Activated naive CD4-positive, alpha-beta T cell treated with Interleukin-2 at 50 U/mL for 16 hours (primary cell): ENCODE measurements around the gene PLS1.
A peak's percentile ranks its signal among the peaks of the same experiment; 100 is the strongest.
"Not testable (repeated sequence)": the region's sequence is repeated elsewhere in the genome, so short reads cannot be mapped to it uniquely, and the experiment has no call there.

Source experiments
- DNase-seq: peaks from one replicate; pipeline ENCODE4 v3.0.0-alpha.2; 2020

The PLS1 gene, protein sequence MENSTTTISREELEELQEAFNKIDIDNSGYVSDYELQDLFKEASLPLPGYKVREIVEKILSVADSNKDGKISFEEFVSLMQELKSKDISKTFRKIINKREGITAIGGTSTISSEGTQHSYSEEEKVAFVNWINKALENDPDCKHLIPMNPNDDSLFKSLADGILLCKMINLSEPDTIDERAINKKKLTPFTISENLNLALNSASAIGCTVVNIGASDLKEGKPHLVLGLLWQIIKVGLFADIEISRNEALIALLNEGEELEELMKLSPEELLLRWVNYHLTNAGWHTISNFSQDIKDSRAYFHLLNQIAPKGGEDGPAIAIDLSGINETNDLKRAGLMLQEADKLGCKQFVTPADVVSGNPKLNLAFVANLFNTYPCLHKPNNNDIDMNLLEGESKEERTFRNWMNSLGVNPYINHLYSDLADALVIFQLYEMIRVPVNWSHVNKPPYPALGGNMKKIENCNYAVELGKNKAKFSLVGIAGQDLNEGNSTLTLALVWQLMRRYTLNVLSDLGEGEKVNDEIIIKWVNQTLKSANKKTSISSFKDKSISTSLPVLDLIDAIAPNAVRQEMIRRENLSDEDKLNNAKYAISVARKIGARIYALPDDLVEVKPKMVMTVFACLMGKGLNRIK

DNA sequence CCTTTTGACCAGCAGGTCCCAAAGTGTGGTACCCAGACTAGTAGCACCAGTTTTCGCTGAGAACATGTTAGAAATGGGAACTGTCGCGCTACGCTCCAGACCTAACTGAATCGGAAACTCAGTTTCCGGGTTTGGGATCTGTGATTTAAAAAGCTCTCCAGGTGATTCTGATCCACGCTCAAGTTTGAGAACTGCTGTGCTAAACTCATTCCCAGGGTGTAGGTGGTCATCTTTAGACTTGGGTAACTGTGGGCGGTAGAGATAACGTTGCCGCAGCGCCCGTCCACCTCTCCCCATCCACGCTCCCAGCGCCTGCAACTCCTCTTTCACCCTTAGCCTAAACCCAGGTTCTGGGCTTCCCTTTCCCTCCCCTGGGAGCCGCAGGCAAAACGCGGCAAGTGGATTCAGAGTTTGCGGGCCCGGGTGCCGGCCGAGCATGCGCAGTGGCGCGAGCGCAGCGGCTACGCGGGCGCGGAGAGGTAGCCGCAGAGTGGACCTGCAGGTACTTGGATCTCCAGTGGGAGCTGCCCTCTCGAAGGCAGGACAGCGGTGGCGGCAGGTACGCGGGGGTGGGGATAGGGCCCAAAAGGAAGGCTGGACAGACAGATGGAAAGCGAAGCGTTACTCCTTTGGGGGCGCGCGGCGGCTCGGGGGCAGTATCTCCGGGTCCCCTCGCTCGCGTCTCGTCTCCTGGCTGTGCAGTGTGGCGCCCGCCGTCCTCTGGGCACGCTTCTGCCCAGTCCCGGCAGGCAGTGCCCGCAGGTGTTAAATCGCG lies at the start of gene PLS1:
TSS of gene PLS1 (plus strand) at position 443 of the 775 bp plus-strand sequence. CDS start 67,845 bp downstream, outside the sequence.
- peak; percentile 88 for DNase-seq

DNA sequence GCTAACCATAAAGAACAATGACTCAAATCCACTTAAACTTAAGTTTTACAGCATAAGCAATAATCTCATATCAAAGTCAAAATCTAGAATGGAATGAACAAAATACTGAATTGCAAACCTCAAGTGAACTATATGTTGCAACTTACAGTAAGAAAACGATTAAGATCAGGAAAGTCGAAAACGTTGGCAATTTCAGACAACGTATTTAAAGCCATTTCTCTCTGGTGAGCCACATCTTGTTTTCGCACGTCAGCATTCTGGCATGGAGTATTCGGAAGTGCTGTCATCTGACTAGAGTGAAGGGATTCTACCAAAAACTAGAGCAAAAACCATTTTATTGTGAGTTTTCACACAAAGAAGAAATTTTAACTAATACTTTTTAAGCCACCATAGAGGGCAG lies 46.2 kb upstream of the PLS1 start:
- no peak for DNase-seq

DNA sequence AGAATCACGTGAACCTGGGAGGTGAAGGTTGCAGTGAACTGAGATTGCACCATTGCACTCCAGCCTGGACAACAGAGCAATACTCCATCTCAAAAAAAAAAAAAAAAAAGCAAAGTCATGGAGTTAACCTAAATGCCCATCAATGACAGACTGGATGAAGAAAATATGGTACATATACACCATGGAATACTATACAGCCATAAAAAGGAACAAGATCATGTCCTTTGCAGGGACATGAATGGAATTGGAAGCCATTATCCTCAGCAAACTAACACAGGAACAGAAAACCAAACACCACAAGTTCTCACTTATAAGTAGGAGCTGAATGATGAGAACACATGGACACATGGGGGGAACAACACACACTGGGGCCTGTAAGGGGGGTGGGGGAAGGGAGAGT lies 43.6 kb upstream of the PLS1 start:
- not testable (repeated sequence) for DNase-seq

DNA sequence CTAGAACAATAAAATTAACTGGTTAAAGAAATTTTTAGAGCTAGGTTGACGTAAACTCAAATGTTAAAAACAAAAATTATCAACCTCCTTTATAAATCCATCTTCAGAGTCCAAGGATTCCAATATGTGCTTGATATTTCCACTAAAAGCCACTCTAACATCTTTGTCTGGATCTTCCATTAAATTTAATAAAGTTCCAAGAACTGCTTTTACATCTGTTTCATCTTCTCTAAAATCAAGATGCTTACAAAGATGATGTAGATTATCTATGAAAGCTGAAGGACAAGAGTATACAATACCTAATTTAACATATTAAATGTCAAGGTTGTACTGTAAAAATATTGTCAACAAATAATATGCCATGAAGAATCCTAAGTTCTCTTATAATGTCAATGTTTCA lies 42.5 kb upstream of the PLS1 start:
- no peak for DNase-seq

DNA sequence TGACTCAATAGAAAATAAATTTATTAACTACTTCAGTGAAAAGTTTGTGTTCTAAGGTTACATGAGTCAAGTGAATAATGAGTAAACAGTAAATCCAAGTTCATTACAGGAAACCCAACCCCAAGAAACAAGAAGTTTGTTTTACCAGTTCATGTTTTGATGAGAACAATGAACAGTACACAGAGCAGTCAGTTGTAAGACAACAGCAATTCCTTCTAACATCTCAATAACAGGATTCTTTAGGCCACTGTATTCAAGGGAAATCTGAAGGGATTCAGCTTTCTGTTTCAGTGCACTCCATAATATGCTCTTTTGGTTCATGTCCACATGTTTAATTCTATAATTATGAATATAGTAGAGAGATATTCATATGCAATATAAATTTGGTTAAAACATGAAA lies 36.1 kb upstream of the PLS1 start:
- DNase-seq, result no peak

DNA sequence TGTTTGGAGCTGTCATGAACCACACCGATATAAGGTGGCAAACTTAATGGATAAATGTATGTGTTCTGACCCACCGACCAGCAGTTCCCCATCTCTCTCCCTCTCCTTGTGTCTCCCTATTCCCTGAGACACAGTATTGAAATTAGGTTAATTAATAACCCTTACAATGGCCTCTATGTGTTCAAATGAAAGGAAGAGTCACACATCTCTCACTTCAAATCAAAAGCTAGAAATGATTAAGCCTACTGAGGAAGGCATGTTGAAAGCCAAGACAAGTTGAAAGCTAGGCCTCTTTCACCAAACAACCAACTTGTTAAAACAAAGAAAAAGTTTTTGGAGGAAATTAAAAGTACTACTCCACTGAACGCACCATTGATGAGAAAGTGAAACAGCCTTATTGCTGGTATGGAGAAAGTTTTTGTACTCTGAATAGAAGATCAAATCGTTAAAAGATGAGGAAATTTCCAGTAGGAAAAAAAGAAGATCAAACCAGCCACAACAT lies 32.6 kb upstream of the PLS1 start:
- DNase-seq, result no peak

DNA sequence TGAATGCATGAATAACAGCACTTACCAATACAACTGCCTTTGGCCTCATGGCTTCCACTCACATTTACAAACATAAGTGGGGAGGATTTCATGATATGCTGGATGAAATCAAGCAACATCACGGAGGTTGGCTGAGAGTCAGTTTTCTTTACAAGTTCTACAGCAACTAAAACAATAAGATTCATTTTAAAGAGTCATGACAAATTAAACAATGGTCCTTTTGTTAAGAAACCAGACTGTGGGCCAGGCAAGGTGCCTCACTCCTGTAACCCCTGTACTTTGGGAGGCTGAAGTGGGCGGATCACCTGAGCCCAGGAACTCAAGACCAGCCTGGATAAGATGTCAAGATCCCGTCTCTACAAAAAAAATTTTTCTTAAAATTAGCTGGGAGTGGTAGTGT lies 30.1 kb upstream of the PLS1 start:
- DNase-seq, result no peak

DNA sequence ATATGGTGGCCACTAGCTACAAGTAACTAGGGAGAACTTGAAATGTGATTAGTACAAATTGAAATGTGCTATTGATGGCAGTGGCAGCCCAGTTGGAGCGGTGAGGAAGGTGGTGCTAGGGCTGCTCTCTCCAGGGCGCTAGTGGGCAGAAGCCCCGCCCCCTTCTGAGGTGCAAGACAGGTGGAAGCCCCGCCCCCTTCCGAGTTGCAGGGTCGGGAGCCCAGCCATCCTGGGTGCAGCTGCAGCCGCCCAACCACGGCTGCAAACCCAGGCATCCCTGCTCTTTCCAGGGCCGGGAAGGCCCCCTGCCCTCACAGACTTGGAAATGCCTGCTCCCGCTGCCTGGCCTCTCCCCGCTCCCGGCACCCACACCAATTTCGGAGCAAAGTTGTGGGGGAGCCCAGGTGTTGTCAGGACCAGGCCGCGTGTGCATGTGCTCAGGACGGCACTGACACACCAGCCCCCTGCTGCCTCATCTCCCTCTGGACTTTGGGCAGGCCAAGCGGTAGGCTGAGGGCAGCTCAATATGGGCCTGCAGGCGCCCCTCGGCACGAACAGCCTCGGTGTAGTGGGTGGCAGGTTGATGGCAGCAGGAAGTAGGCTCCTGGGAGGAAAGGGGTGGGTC lies 27.7 kb upstream of the PLS1 start:
- DNase-seq, result no peak

DNA sequence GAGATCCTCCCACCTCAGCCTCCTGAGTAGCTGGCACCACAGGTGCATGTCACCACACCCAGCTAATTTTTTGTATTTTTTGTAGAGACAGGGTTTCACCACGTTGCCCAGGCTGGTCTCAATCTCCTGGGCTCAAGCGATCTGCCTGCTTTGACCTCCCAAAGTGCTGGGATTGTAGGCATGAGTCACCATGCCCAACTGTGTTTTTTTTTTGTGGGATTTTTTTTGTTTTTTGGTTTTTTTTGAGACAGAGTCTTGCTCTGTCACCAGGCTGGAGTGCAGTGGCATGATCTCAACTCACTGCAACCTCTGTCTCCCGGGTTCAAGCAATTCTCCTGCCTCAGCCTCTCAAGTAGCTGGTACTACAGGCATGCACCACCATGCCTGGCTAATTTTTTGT lies 26.8 kb upstream of the PLS1 start:
- not testable (repeated sequence) for DNase-seq

DNA sequence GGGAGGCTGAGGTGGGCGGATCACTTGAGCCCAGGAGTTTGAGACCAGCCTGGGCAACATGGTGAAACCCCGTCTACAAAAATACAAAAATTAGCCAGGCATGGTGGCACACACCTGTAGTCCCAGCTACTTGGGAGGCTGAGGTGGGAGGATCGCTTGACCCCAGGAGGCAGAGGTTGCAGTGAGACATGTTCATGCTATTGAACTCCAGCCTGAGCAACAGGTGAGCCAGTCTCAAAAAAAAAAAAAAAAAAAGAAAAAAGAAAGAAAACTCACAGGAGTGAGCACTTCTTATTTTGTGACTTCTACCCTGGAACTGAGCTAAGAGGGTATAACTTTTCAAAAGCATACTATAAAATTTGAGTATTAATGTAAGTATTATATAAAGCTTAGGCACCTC lies 22.0 kb upstream of the PLS1 start:
- DNase-seq, result not testable (repeated sequence)

DNA sequence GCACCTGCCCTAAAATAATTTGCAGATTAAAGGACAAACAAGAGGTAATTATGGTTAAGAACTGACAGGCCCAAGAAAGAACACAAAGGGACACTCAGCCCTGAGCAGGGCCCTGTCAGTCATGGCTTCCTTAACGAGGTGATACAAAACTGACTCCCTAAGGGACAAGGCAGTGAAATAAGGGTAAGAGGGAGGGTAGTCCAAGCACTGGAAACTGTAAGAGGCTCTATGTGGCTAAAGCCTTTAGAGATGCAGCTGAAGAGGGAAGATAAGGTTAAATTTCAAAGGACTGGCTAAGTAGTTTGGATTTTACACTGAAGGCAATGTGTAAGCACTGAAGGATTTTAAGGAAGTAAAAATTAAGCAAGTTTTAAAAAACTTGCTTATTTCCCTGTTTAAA lies 21.5 kb upstream of the PLS1 start:
- no peak for DNase-seq

DNA sequence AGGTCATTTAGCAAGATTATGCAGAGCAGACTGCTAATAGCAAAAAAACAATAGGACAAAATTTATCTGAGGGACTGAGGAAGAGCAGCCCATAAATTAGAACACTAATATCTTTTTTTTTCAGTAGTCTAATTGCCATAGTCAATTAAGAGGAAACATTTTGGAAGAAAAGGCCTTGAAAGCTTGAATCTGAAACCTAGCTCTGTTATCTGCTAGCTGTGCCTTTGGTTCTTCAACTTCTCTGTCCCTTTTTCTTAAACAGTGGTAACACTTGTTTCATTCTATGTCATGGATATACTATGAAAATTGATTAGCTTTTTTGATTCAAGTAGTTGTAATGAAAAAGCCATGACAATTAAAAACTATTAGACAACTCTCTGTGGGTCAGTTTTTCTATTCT lies 19.4 kb upstream of the PLS1 start:
- DNase-seq, result no peak

DNA sequence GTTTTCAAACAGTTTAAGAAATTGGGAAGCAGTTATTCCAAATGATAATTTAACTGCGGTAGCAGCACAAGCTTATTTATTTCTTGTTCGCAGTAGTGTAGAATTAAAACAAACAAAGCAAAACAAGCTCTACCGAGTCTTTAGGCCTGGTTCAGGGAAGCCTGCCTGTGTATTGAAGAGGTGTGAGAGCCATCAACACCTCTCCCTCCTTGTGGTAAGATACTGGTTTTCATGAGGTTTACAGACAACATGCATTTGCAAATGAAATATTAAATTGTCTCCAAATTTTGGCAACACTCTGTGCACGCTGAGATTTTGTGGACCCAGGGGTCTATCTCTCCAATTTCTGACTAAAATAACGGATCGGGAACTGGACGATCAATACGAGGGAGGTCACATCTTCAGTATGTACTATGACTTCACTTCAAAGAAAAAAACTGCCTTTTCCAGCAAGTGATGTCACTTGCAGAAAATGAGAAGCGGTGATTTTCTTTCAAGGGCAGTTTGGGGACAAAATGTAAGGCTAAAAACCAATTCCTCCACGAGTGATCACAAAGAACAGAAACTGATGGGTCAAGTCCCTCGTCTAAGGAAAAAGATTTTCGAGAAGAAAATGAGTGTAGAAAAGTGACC lies 18.4 kb upstream of the PLS1 start:
- DNase-seq, result no peak

DNA sequence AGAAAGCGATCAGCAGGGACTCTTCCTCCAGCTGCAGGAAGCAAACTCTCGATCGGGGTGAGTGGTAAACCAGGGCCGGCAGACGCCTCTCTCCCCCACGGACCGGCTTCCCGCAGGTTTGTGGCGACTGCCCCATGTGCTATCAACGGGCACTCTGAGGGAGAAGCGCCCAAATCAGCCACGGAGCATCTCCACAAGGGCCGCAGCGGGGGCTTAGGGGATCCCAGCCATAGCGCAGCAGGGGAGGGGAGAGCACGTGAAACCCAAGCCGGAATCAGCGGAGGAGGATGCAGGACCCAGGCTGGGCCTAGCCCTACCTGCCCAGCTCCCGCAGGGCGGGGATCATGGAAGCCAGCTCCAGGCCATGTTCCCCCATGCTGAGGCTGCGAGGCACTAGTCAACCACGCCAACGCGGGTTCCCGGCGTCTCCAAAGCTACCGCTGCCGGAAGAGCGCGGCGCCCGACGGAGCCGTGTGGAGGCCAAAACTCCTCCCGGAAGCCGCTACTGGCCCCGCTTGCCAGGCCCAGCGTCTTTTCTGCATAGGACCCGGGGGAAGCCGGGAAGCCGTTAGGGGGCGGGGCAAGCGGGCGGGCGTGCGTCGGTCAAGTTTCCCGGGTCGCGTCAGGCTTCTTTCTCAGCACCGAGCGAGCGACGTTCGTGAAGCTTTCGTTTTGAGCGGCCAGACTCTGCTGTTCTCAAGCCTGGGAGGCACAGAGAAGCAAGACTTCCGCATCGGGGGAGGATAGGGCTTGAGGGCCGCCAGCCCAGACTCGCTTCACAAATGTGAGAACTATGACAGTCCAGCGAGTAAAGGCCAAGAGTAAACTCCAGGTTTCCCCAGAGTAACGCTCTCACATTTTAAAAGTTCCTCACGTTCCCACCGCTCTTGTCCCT lies 17.6 kb upstream of the PLS1 start, which contains the start of gene ATR:
TSS of gene ATR (minus strand) at position 405 of the 895 bp plus-strand sequence. CDS start at position 376, 29 bp downstream.
- peak; percentile 96 for DNase-seq

DNA sequence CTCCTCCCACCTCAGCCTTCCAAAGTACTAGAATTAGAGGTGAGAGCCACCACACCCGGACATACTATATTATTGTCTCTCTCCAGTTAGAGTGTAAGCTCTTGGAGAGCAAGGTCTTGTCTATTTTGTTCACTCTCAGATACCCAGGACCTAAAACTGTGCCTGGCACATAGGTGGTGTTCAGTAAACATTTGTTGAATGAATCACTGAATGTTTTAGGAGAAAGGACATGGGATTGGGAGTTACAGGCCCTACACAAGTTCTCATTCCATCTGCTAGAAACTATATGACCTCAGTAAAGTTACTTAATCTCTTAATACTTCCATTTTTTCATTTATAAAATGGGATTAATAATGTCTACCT lies 16.2 kb upstream of the PLS1 start:
- no peak for DNase-seq

DNA sequence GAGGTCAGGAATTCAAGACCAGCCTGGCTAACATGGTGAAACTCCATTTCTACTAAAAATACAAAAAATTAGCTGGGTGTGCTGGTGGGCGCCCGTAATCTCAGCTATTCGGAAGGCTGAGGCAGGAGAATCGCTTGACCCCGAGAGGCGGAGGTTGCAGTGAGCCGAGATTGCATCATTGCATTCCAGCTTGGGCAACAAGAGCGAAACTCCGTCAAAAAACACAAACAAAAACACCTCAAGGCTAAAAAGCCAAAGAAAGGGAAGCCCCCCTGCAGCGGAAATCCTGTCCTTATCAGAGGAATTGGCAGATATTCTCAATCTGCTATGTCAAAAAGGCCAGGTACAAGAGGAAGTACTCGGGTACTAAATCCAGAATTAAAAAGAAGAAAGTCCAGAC lies 15.1 kb upstream of the PLS1 start:
- not testable (repeated sequence) for DNase-seq

DNA sequence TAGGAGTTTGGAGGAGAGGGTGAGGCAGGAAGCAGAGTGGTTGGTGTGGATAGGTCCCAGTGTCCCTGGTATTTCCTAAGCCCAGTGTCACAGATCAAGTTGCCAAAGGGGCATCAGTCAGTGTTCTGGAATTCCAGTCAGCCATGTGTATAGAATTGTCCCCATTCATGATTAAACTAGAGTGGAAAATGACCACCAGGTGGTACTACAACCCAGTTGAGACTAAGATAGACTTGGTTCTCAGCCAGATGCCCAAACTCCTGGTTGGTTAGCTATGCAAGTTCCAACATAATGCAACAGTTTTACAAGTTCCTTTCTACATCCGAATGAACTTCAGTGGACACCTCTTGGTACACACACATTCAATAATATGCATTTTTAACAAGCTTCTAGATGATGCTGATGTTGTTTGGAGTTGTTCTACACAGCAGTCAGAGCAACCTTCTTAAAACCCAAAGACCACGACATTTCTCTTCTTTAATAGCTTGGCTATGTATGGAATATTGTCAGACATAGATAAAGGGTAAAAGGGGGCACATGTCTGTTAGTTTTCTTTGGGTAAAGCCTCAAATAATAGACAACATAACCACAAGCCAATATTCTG lies 9.3 kb upstream of the PLS1 start:
- DNase-seq, result no peak

DNA sequence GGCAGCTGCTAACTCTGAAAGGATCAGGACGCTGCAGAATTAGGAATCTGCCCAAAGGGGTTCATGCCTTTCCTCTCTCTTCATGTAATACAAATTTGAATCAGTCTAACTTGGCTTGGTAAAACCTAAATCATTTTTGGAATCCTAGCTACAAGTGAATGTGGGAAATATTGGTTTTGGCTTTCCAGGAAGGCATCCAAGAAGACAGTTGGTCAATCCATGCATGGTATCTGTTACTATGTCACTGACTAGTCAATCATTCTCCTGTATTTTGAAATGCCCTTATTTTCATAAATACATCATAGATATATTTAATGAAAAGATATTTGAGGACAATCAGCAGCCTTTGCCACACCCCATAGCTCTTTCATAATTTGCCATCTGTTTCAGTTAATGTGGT lies 7.5 kb upstream of the PLS1 start:
- DNase-seq, result no peak

DNA sequence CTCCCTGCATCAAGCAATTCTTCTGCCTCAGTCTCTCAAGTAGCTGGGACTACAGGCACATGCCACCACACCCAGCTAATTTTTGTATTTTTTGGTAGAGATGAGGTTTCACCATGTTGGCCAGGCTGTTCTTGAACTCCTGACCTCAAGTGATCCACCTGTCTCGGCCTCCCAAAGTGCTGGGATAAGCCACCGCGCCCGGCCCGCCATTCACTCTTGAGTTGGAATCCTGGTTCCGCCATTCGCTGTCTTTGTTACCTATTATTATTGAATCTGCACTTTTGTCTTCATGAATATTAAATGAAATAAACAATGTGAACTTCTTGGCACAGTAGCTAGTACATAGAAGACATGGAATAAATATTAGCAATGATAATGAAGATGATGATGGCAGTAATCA lies 3.9 kb upstream of the PLS1 start:
- not testable (repeated sequence) for DNase-seq

DNA sequence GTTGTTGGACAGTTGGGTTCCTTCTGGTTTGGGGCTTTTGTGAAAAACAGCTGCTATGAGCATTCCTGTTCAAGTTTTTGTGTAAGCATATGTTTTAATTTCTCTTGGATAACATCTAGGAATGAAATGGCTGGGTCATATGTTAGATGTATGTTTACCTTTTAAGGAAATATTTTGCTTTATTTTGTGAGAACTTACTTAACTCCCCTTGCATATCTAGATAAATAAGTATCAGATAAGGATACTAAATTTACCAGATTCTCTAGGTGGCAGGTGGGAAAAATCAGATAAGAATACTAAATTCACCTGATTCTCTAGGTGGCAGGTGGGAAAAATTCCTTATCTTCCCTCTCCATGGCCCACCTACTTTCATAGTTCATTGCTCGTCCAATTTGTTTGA lies 1.1 kb upstream of the PLS1 start:
- no peak for DNase-seq

DNA sequence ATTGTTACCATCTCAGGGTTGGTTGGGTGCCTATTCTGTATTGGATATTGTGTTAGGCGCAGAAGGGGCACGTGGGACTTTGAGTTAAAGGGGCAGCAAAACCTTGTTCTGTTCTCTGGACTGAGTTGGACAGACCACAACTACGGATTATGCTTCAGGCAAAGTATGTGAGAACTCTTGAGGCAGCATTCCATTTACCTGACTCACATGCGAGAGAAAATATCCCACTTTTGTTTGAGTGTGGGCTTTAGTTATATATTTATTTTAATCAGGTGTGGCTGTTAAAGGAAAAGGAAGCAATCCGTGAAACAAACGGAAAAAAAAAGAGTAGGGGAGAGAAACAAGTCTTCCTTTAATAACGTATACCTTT lies 627 bp upstream of the PLS1 start:
- no peak for DNase-seq
